ENCODE measurements around the gene CCDC34. TPM values are rescaled to one million over a fixed set of nuclear protein-coding genes. Genes with fewer than 3 reads are reported as not detected.
"Not testable (repeated sequence)": the region's sequence is repeated elsewhere in the genome, so short reads cannot be mapped to it uniquely, and the experiment has no call there.

CCDC34 gene
- polyA plus RNA-seq, 1 experiment = 1.8 TPM

DNA sequence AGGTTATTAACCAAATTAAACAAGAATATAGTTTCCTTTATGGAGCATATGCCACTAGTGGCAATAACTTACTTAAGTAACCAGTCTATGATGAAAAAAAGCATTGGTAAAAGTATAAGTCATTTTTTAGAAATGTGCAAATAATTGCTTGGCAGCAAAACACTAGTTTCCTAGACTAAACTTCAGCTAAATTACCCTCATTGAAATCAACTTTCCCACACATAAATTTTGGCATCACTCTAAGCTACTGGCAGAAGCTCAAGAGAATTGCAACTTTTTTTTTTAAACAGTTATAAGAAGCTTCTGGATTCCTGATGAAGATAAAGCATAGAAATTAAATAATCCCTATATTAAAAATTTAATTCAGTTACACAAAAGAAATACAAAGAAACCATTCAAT is 12.5 kb downstream of the CCDC34 start:
- TF ChIP-seq, protein P1, sequence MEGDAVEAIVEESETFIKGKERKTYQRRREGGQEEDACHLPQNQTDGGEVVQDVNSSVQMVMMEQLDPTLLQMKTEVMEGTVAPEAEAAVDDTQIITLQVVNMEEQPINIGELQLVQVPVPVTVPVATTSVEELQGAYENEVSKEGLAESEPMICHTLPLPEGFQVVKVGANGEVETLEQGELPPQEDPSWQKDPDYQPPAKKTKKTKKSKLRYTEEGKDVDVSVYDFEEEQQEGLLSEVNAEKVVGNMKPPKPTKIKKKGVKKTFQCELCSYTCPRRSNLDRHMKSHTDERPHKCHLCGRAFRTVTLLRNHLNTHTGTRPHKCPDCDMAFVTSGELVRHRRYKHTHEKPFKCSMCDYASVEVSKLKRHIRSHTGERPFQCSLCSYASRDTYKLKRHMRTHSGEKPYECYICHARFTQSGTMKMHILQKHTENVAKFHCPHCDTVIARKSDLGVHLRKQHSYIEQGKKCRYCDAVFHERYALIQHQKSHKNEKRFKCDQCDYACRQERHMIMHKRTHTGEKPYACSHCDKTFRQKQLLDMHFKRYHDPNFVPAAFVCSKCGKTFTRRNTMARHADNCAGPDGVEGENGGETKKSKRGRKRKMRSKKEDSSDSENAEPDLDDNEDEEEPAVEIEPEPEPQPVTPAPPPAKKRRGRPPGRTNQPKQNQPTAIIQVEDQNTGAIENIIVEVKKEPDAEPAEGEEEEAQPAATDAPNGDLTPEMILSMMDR (IDR thresholded peaks at IDR 0.05; ENCODE audit: insufficient read depth, low read depth, low read length) = no peak
- ChIA-PET POLR2A (no interaction called here), CTCF (interaction anchor here (0.7 kb wide), 2 partner anchors 122 to 150 kb away, joined by 3 to 5 read pairs; partner anchors contain the start of gene LGR4)
- Histone ChIP-seq H3K4me3 (ENCODE audit: low read depth, low read length) (no peak overlapping the region), H3K27me3 (ENCODE audit: control insufficient read depth, insufficient read depth, low read length) (no peaks in the 10 kb centered on the region), H3K36me3 (ENCODE audit: control insufficient read depth, insufficient read depth, low read length) (no peaks in the 10 kb centered on the region)
- no peak for DNase-seq (ENCODE audit: low read depth)

DNA sequence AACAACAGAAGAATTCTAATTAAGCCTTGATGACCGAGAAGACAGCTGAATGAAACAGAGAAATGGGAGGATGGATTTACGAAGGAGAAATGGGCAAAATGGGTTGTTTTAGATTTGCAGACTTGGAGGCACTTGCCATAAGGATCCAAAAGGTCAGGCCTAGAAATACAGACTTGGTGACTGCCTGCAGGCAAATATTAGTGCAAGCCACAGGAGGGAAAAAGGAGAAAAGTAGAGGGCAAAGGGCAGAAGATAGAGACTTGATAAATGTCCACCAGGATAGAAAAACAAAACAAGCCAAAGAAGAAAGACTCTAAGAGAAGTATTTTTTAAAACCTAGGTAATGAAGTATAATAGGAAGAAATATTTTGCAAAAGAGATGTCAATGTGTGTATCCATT is 13.1 kb downstream of the CCDC34 start:
- CTCF ChIA-PET = interaction anchor here (0.7 kb wide), 2 partner anchors 123 to 149 kb away, joined by 3 to 5 read pairs; partner anchors contain the start of gene LGR4
- Histone ChIP-seq H3K4me3 (ENCODE audit: low read depth, low read length) (no peak overlapping the region), H3K27me3 (ENCODE audit: control insufficient read depth, insufficient read depth, low read length) (no peaks in the 10 kb centered on the region), H3K36me3 (ENCODE audit: control insufficient read depth, insufficient read depth, low read length) (no peaks in the 10 kb centered on the region)
- TF ChIP-seq, protein P1 (IDR thresholded peaks at IDR 0.05; ENCODE audit: insufficient read depth, low read depth, low read length) = no peak
- POLR2A ChIA-PET = no interaction called here
- DNase-seq (ENCODE audit: low read depth) = no peak

DNA sequence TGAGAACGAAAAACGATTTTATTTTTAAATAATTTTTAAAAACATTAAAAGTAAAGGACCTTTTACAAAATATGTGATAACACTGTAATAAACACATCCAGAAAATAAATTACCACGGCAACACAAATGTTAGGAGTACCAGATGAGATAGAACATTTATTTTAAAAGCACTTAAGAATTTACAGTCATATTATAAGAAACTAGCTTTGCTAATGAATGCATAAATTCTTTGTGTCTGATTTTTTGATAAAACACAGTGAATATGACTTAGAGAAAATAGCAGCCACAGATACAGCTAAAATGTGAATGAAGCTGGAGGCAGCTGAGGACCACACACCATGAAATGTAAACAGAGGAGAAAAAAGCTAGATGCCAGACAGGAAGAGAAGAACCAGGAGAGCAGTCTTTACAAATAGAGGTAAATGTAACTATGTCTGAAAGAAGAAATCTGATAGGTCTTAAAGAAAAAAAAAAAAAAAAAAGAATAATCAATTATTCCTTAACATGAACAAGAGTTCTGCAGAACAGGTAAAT is 14.6 kb downstream of the CCDC34 start:
- ChIA-PET POLR2A (no interaction called here), CTCF (interaction anchor here (0.7 kb wide), 1 partner anchor 165 kb away, joined by 3 read pairs; no protein-coding TSS in a partner anchor)
- Histone ChIP-seq H3K36me3 (ENCODE audit: control insufficient read depth, insufficient read depth, low read length) (no peaks in the 10 kb centered on the region), H3K27me3 (ENCODE audit: control insufficient read depth, insufficient read depth, low read length) (no peaks in the 10 kb centered on the region), H3K4me3 (ENCODE audit: low read depth, low read length) (no peak overlapping the region)
- DNase-seq (ENCODE audit: low read depth) = no peak
- TF ChIP-seq, protein P1 (IDR thresholded peaks at IDR 0.05; ENCODE audit: insufficient read depth, low read depth, low read length) = no peak

DNA sequence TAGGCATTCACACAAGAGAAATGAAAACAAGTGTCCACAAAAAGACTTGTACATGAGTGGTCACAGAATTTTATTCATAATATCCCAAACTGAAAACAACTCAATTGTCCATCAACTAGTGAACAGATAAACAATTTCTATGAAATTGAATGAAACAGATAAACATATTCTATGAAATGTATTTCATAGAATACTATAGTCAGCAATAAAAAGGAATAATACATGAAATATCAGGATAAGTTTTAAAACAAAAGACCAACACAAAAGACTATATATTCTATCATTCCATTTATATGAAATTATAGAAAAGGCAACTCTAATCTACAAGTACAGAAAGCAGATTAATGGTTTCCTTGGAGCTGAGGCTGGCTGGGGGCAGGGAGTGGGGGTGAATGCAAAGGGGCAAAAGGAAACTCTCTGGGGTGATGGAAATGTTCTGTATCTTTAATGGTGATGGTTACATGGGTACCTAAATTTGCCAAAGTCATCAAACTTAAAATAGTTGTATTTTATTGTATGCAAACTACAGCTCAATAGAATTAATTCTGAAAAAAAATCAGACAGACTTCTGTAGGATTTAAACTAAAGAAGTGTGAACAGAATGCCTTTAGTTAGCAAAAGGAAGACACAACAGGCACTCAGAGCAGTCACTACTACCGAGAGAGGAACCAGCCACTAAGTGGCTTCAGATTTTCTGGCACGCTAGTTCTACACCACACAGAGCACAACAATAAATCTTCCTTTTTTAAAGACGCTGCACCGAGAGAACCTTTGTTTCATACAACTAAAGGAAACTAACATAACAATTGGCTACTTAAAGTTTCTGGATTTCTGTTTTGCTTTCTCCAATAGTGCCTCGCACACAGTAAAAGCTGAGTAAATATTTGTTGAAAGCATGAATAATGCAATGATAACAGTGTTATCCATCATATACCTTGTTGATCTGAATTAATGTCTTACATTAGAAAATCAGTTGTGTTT is 15.4 kb downstream of the CCDC34 start:
- ChIA-PET CTCF (interaction anchor here (0.7 kb wide), 1 partner anchor 164 kb away, joined by 3 read pairs; no protein-coding TSS in a partner anchor), POLR2A (no interaction called here)
- Histone ChIP-seq H3K36me3 (ENCODE audit: control insufficient read depth, insufficient read depth, low read length) (no peaks in the 10 kb centered on the region), H3K27me3 (ENCODE audit: control insufficient read depth, insufficient read depth, low read length) (no peaks in the 10 kb centered on the region), H3K4me3 (ENCODE audit: low read depth, low read length) (no peak overlapping the region)
- DNase-seq (ENCODE audit: low read depth) = no peak
- TF ChIP-seq, protein P1 (IDR thresholded peaks at IDR 0.05; ENCODE audit: insufficient read depth, low read depth, low read length) = no peak

DNA sequence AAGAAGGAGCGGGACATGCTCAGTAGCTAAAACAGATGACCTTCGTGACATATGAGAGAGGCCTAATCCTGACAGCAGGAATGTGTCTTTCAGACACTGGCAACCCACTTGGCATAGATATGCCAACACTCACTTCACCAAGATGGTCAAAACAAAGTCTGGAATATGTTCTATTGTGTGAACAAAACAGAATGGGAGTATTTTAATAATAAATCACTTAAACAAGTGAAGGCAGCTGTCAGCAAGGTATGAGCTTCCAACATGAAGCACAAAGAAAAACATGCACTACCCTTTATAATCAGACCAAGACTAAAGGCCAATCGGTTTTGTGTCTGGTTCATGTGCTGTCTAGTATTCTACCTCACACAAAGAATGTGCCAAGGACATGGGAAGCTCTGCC is 23.1 kb downstream of the CCDC34 start:
- TF ChIP-seq, protein P1 (IDR thresholded peaks at IDR 0.05; ENCODE audit: insufficient read depth, low read depth, low read length) = no peak
- no peaks in the 10 kb centered on the region for H3K27me3 ChIP-seq (ENCODE audit: control insufficient read depth, insufficient read depth, low read length)
- no peaks in the 10 kb centered on the region for H3K36me3 ChIP-seq (ENCODE audit: control insufficient read depth, insufficient read depth, low read length)
- ChIA-PET CTCF (interaction anchor here (1.1 kb wide), 1 partner anchor 11 kb away, joined by 3 read pairs; no protein-coding TSS in a partner anchor), POLR2A (no interaction called here)
- DNase-seq (ENCODE audit: low read depth) = no peak
- no peak overlapping the region for H3K4me3 ChIP-seq (ENCODE audit: low read depth, low read length)

DNA sequence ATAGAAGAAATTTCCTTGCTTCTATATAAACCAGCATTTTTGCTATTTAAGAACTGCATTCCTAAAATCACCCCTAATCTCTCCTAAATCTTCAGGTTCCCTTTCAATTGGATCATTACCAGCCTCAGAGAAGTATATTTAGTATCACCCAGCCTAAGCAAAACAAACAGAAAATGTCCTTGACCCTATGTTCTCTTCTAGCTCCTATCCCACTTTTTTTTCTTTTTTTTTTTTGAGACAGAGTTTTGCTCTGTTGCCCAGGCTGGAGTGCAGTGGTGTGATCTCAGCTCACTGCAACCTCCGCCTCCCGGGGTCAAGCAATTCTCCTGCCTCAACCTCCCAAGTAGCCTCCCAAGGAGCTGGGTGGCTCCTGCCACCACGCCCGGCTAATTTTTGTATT is 28.3 kb downstream of the CCDC34 start:
- H3K4me3 ChIP-seq (ENCODE audit: low read depth, low read length); CTCF ChIA-PET; H3K36me3 ChIP-seq (ENCODE audit: control insufficient read depth, insufficient read depth, low read length); H3K27me3 ChIP-seq (ENCODE audit: control insufficient read depth, insufficient read depth, low read length); DNase-seq (ENCODE audit: low read depth); POLR2A ChIA-PET: not testable (repeated sequence)
